NCI-H1092 treated with DMSO at 0.1 percent for 48 hours (cell line): Measurements from ENCODE around the gene TRIM68.
A peak's percentile ranks its signal among the peaks of the same experiment; 100 is the strongest.

ENCODE experiments used
- DNase-seq: peaks from one replicate; lab custom pipeline; 2025; lab: John Stamatoyannopoulos, UW

Gene TRIM68, protein sequence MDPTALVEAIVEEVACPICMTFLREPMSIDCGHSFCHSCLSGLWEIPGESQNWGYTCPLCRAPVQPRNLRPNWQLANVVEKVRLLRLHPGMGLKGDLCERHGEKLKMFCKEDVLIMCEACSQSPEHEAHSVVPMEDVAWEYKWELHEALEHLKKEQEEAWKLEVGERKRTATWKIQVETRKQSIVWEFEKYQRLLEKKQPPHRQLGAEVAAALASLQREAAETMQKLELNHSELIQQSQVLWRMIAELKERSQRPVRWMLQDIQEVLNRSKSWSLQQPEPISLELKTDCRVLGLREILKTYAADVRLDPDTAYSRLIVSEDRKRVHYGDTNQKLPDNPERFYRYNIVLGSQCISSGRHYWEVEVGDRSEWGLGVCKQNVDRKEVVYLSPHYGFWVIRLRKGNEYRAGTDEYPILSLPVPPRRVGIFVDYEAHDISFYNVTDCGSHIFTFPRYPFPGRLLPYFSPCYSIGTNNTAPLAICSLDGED

DNA sequence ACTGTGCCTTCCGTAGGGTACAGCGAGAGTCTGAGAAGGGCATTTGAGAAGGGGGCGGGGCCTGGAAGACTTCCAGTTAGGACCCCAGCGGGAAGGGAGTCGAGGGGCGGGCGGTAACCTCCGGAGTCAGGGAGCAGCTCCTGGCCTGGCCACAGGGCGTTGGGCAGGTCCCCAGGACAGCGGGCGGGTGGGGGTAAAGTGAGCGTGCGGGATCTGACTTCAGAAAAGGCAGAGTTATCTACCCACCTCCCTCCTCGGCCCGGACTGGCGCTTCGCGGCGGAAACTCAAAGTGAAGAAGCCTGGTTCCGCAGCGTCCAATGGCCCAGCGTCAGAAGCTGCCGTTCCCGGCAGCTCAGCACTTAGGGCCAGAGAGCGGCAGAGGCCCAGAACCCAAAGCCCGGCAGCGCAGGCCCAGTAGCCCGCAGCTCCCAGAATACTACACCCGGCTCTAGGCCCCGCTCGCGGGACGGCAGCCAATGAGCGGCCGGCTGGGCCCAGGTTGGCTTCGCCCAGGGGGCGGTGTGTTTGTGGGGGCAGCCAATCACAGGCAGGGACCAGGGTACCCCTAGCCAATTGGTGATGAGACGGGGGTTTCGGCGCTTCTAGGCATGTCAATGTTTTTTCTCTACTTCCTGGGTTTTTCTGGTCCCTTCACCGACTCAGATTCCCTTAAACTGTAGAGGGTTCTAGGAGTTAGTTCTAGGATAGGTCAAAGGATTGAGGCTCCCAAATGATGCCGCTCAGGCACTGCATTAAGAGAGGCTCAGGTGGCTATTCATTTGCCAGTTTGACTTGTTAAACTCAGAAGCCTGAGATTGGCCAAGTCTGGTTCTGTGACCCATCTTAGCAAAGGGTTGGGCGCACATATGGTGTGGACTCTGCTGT lies at the start of gene TRIM68:
TSS of gene TRIM68 (minus strand) at position 451 of the 886 bp plus-strand sequence. CDS start 2,727 bp downstream, outside the sequence.
- peak; percentile 81 for DNase-seq

DNA sequence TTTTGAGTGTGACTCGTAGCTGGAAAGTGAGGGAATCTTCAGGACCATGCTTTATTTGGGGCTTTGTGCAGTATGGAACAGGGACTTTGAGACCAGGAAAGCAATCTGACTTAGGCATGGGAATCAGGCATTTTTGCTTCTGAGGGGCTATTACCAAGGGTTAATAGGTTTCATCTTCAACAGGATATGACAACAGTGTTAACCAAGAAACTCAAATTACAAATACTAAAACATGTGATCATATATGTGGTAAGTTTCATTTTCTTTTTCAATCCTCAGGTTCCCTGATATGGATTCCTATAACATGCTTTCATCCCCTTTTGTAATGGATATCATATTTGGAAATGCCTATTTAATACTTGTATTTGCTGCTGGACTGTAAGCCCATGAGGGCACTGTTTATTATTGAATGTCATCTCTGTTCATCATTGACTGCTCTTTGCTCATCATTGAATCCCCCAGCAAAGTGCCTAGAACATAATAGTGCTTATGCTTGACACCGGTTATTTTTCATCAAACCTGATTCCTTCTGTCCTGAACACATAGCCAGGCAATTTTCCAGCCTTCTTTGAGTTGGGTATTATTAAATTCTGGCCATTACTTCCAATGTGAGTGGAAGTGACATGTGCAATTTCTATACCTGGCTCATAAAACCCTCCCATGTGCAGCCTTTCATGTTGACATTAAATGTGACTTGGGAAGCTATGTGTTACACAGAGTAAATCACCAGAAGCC lies 46.8 kb upstream of the TRIM68 start:
- DNase-seq = no peak

DNA sequence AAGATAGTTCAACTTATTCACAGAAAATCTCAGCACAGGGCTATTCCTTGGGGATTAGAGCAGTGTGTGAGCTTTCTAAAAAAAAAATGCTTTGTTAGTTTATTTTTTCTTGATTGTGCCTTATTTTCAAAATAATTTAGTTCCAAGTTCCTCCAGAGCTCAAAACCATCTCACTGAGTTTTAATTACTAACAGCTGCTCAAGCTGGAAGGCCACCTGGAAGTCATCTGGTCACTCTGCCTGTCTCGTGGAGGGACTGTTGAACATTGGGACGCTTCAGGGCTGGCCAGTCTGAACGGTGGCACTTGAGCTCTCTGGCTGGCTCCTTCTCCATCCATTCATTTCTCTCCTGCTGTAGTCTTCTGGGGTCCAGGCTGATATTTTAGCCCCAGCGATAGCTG lies 39.7 kb upstream of the TRIM68 start:
- DNase-seq = no peak

DNA sequence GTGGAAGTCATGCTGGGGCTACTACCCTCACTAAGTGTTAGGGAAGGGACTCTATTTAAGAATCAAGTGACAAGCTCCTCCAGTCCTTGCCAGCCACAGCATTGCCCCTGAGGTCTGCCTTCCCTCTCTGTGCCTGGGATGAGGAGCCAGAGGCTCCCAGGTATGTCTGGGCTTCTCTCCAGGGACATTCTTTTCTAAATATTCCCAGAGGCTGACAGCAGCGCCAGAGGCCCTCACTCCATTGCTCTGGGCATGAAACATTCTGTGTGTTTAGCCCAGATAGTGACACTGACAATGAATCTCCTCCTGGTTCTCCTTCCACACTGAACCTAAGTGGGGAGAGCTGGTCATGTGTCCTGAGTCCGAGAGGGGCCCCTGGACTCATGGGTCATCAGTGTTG lies 37.9 kb upstream of the TRIM68 start:
- DNase-seq = no peak

DNA sequence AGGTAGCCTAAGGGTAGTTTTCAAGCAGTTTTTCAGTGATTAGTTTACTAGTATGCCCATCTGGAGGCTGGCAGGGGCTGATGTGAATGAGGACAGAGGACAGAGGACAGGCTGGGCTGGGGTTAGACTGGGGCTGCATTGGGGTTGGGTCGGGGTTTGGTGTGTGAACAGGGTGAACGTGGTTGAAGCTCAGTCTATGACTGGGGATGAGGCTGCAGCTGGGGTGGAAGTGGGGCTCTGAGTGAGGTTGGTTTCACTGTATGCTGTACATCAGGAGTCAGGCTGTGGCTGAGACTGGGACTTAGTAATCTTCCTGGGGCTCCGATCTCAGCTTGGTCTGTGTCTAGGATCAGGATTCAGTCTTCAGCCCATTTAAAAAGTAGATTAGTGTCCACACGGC lies 36.2 kb upstream of the TRIM68 start:
- DNase-seq = no peak

DNA sequence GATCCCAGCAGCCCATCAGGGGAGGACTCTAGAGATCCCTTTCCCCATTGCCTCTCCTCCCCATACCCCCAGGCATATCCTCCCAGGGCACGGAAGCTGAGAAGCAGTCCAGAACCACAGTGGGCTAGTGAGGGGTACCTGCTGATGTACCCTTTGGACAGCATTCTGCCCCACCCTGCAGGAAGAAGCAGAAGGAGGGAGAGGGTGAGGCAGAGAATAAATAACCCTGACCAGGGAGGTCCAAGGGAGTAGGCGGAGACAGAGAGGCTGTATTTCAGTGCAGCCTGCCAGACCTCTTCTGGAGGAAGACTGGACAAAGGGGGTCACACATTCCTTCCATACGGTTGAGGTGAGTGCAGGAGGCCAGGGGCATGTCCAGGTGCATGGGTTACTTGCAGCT lies 35.7 kb upstream of the TRIM68 start, which contains the start of gene OR51E1:
TSS of gene OR51E1 (plus strand) at position 301 of the 400 bp plus-strand sequence. CDS start 8,545 bp downstream, outside the sequence.
- DNase-seq = no peak

DNA sequence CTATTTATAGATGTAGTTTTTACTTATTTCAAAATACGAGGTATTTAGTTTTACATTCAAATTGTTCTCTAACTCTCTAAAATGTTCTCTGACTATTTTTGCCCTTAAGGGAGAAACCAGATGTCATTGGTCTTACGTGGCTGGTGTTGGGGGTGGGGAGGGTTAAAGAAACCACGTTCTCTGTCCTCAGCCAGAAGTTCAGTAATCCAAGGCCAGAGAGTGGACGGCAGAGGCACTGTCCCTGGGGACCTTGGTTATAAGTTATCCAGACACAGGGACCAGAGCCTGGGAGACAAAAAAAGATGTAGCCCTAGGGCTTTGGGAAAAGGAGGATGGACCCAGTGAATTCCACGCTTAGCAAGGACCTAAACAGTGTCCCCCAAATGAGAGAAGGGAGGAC lies 35.0 kb upstream of the TRIM68 start:
- no peak for DNase-seq

DNA sequence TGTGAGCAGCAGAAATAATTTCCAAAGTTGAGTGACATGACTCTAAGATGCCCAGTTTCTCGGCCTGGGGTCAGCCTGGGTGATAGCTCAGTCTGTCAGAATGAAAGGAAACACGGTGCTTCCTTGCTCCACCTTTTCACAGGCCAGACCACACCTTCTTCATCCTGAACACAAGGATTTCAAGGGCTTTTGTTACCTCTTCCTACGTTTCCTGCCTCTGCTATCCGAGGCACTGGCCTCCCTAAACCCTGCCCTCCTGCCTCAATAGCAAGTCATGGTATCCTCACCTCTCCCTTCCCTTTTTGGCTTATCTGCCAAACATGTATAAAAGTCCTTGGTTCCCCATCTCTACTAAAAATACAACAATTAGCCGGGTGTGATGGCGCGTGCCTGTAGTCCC lies 34.0 kb upstream of the TRIM68 start:
- no peak for DNase-seq

DNA sequence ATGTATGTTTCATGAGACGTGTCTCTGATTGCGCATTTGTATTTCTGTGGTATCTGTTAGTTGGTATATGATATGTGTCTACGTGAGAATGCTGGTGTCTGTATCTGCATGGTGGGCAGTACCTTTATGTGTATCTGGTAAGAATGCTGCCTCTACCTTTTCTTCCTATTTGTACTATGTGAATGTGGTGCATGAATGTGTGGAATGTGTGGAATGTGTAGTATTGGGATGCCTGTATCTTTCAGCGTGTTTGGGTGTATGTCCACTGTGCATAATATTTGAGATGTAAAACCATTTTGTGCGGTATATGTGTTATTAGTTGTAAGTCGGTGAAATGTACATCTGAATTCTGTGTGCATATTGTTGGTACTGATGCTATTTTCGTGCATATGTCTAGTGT lies 33.5 kb upstream of the TRIM68 start:
- no peak for DNase-seq

DNA sequence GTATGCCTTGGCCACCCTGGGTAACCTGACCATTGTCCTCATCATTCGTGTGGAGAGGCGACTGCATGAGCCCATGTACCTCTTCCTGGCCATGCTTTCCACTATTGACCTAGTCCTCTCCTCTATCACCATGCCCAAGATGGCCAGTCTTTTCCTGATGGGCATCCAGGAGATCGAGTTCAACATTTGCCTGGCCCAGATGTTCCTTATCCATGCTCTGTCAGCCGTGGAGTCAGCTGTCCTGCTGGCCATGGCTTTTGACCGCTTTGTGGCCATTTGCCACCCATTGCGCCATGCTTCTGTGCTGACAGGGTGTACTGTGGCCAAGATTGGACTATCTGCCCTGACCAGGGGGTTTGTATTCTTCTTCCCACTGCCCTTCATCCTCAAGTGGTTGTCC lies 31.9 kb upstream of the TRIM68 start:
- no peak for DNase-seq

DNA sequence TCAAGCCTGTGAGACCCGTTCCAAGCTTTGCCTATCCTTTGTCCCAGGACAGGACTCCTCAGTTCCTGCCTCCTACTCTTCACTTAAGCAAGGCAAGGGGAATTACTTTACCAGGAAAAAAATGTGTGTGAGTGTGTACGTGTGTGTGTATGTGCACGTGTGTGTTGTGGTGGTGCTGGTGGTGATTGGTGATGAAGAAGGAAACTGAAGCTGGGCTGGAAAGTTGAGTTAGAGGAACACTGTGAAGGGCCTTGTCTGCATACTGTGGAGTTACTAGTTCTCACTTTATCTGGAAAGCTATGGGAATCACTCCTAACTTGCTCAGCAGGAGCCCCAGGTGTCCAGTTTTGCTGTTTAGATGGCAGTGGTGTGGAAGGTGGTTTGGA lies 29.6 kb upstream of the TRIM68 start:
- no peak for DNase-seq

DNA sequence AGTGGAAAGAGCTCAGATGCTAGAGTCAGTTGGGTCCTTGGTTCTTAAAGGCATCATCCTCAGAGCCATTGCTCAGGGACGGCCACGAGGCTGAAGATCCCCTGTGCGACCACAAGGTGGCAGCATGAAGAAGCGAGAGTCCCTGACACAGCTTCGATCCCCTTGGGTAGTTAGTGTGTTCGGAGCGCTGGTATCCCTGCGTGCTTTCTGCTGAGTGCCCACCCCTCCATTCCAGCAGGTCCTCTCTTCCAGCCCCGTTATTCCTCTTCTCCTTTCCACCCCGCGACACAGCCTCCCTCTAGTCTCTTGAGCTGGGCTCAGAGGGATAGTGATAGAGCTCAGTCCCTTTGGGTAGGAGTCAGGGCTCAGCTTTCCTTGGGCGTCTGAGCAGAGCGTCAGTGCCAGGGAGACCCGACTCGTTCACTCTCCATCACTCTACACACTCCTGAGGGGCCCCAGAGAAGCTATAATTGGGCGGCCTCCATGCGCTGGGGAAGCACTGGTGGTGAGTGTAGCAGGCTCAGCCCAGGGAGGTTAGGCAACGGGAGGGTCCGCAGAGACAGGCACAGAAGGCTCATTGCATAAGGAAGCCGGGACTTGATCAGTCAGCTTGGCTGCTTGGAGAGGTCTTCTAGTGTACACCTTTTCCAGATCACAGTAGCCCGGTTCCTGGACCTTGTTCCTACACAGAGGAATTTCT lies 29.1 kb upstream of the TRIM68 start, which contains the start of gene OR51D1:
TSS of gene OR51D1 (plus strand) at position 516 of the 700 bp plus-strand sequence. CDS start 2,314 bp downstream, outside the sequence.
- DNase-seq = peak; percentile 89

DNA sequence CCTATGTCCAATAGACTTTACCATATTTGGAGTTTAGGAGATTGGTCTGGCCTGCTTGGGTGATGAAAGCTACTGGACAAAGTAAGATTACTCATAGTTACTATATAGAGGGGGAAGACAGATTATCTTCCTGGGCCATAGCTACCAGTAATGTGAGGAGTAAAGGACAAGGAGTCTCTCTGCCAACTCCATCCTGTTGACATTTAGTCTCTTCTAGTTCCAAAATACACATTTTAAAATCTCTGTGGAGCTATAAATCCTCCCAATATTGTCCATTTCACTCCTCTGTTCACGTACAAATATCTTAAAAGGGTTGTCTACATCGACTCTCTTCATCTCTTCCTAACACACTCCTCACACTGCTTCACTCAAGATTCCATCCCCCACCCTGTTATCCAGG lies 28.1 kb upstream of the TRIM68 start:
- DNase-seq = no peak

DNA sequence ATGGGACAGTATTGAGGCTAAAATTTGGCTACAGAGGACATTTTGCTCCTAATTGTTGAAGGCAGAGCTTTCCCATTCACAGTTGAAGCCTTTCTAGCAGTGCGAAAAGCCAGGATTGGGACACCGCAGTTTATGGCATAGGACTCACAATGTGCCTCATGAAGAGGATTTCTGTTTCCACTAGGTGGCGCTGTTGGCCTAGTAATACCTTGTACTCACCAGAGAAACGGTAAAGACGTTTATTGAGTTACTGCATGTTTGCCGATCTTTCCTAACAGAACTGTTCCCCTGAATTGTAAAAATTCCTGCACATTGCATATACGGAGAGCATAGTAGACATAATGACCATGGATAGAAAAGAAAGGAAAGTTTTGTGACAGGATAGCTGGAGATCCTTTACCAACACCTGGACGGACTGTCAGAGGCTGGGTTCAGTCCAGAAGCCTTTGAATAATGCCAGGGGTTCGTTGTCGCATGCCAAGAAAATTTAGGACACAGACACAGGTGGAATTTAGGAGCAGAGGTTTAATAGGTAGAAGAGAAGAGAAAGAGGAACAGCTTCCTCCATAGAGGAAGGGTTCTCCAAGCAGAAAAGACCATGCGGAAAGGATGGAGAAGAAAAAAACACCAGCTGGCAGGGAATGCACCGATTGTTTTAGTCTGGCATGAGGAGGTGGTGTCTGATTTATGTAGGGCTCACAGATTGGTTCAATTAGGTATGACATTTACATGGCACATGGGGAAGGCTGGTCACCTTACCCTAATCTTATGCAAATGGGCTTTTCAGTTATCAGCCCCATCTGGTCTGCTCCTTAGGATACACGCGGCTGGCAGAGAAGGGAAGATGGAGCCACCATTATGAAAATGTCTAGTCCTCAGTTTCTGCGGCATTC lies 18.4 kb upstream of the TRIM68 start:
- DNase-seq = peak; percentile 84

DNA sequence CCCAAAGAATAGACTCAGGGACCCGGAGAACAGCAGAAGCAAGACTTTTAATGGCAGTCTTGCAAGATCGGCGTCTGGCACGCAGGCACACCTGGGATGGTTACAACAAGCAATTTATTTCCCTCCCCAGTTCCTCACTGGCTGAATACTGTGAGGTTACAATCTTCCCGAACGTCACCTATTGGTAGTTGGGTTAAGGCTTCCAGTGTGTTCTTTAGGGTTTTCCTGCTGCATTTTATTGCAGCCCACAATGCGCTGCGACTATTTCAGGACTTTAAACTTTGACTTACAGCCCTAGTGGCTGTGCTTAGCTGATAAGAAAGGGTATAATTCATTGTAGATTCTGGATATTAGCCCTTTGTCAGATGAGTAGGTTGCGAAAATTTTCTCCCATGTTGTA lies 11.5 kb upstream of the TRIM68 start:
- no peak for DNase-seq

DNA sequence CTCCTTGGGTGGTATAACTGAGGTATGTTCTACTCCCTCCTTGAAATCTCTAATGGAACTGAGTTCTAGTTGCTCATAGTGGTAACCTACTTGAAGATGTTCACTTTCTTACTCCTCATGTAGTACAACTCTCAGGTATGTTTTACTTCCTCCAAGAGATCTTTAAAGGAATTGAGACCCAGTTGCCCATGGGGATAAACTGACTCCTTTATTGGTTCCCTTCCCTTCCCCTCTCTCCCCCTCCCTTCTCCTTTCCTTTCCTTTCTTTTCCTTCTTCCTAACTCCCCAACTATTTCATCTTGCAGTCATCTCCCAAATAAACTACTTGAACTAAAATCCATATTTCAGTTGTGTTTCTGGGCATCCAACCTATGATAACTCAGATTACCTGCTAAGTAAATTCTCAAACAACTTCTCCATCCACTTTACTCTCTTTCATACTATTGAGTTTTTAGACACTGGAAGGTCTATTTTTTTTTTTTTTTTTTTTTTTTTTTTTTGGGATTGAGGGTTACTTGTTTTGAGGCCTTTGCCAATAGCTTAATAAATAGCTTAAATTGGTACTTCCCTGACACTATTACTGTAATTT lies 7.9 kb upstream of the TRIM68 start:
- no peak for DNase-seq

DNA sequence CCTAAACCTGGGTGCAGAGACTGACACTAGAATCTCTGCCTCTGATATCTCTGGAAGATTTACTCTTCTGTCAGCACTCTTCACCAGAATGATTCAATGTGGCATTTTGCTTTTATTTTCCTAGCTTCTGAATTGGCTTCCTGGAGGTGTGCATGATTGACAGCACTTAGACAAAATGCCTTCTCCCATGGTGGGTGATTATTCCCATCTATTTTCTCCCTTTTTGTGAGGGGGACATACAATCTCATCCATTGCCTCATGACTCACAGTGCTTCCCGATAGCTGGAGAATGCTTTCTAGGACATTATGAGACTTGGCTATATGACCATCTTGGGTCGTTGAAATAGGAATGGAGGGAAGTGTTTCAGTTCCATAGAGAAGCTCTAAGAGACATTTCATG lies 4.0 kb upstream of the TRIM68 start:
- no peak for DNase-seq

DNA sequence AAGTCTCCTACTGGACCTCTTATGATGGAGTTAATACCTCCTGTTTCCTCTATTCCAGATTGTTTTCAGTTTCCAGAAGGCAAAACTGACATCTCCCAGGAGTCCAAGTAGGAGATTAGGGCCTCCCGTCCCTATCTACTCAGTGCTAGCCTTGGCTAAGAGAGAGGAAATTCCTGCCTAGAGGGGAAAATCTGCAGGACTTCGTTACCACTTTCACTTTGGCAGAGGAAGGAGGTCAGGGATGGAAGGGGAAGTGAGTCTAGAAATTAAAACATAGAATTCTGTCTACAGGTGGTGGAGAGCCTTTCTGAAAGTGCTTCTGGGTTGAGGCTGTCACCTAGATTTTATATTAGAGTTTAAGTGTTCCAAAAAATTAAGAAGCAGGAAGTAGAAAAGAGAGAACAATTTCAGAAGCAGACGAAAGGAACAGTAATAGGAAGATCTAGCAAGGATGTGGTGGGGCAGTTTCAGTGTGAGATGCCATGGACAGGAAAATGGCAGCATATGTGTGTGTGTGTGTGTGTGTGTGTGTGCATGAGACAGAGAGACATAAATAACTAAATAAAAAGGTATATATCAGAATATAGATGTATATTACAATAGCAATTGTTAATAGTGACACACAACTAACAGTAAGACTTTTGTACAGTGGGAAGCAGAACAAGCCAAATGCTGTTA lies 2.4 kb upstream of the TRIM68 start:
- no peak for DNase-seq

DNA sequence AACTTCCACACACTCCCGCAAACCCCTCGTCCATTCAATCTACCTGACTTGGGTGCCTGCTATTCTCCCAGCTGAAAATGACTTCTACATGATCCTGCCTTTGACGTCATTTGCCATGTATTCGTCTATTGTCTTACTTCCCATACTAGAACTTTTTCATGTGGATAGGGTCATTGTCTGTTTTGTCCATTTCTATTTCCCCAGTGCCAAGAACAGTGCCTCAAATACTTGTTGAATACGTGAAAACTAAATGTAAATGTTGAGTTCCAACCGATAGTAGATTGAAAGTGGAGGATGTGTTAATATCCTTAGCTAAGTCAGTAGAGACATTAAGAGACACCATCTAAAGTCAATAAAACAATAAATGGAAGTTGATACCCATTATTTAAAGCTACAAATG lies 935 bp downstream of the TRIM68 start:
- no peak for DNase-seq
